Mammary epithelial cell (primary cell): ENCODE measurements around the gene DUSP23.

Experiments used
- CTCF ChIP-seq, 2 donors: IDR thresholded peaks in 1 of 2; conservative IDR thresholded peaks in 1 of 2; 2 replicates each; pipeline ENCODE4 v1.5.1; 2011 to 2012; ENCODE audit warnings: inconsistent platforms in 2 of 2, low read length in 2 of 2, mild to moderate bottlenecking in 2 of 2, control low read depth in 1 of 2, low read depth in 1 of 2; ENCODE audit not compliant: insufficient read depth in 1 of 2; ENCODE audit errors: extremely low read depth in 1 of 2
- EZH2 ChIP-seq: IDR thresholded peaks from 2 replicates; pipeline ENCODE4 v1.6.1; 2012; ENCODE audit warnings: low read length, inconsistent platforms, borderline replicate concordance

GRCh38 chr1:159826441-159827101, 45.8 kb downstream of the DUSP23 start, which contains the start of gene SLAMF8:
- TF ChIP-seq CTCF (conservative IDR thresholded peaks at IDR 0.05 in 1 of 2, IDR thresholded peaks at IDR 0.05 in 1 of 2; ENCODE audit: extremely low read depth in 1 of 2, insufficient read depth in 1 of 2, low read depth in 1 of 2, low read length in 2 of 2) (no peak), EZH2 (no peak)
